ENCODE data around the gene SLC8A1. TPM values are rescaled to one million over a fixed set of nuclear protein-coding genes. Genes with fewer than 3 reads are reported as not detected.

Gene SLC8A1
- total and polyA plus RNA-seq, 2 of the 13 experiments (the other 11 are each of a cell fraction or from before 2014, with no cell fraction given) = not detected

DNA sequence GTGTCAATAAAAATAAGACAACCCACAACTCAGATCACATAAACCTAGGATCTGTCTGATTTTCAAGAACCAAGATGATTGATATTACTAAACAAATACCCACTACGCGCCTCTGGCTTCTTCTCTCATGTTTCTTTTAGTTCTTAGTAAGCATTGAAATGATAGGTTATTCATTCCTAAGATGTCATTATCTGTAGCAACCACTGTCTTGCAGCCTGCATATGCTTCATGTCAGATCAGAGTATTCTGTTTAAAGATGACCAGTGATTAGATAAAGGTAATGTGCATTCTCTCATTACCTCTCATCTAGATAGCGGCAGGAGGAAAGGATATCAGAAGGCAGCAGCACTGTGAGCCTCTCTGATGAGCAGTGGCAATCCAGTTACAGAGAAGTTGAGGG, 112.9 kb downstream of the SLC8A1 start:
- no peak for DNase-seq (ENCODE audit: low spot score)
- Histone ChIP-seq H3K9ac (ENCODE audit: insufficient read depth, low read depth, low read length) (no peak overlapping the region), H4K20me1 (ENCODE audit: insufficient read depth, low read length) (no peaks in the 10 kb centered on the region), H3K4me2 (ENCODE audit: low read depth, low read length) (no peak overlapping the region), H3K4me3 (replicated peaks in 1 of 3; ENCODE audit: insufficient read depth in 1 of 3, low read depth in 2 of 3, low read length in 3 of 3) (no peak overlapping the region), H3K36me3 (replicated peaks in 1 of 2; ENCODE audit: control insufficient read depth in 1 of 2, insufficient read depth in 2 of 2, low read length in 2 of 2) (no peaks in the 10 kb centered on the region), H2AFZ (ENCODE audit: low read length) (no peak overlapping the region), H3K79me2 (ENCODE audit: insufficient read depth, low read length) (no peaks in the 10 kb centered on the region), H3K9me3 (ENCODE audit: low read length) (no peaks in the 10 kb centered on the region), H3K27ac (ENCODE audit: extremely low read length, insufficient read depth, low read length) (no peak overlapping the region), H3K27me3 (ENCODE audit: control insufficient read depth in 1 of 2, insufficient read depth in 2 of 2, low read length in 2 of 2) (no peaks in the 10 kb centered on the region), H3K4me1 (ENCODE audit: insufficient read depth, low read length) (no peaks in the 10 kb centered on the region)
- ChIA-PET CTCF (ENCODE audit: low intra/inter-chr PET ratio, low total read pairs) (no interaction called here), POLR2A (no interaction called here)
- 20% methylated on average over 3 of the region's 3 CpGs for whole genome bisulfite sequencing (ENCODE audit: low lambda C conversion rate)
- intact Hi-C loops (cut with micrococcal nuclease; ENCODE audit: unreplicated experiment) (no loop called here), in situ Hi-C loops (cut with HindIII; ENCODE audit: extremely low pct_ligation_motif_present, low pct_unique_long_range_greater_than_20kb) (no loop called here)
- no peak for FAIRE-seq
- no TSS peak for BruUV-seq (replicated peaks)
- ATAC-seq = no peak
- TF ChIP-seq ZNF101 (CRISPR knock-in tag; IDR thresholded peaks at IDR 0.05; ENCODE audit: borderline replicate concordance, low read depth) (no peak), SNAI1 (CRISPR knock-in tag; IDR thresholded peaks at IDR 0.05; ENCODE audit: borderline replicate concordance) (no peak), MEF2D (CRISPR knock-in tag; IDR thresholded peaks at IDR 0.05) (no peak), NFYB (CRISPR knock-in tag; IDR thresholded peaks at IDR 0.05) (no peak), ZNF839 (CRISPR knock-in tag; IDR thresholded peaks at IDR 0.05; ENCODE audit: borderline replicate concordance) (no peak), ZNF850 (CRISPR knock-in tag; conservative IDR thresholded peaks at IDR 0.05) (no peak), ZNF282 (IDR thresholded peaks at IDR 0.05; ENCODE audit: partially characterized antibody) (no peak), KLF11 (CRISPR knock-in tag; IDR thresholded peaks at IDR 0.05) (no peak), THAP11 (CRISPR knock-in tag; IDR thresholded peaks at IDR 0.05) (no peak), ZNF33A (CRISPR knock-in tag; IDR thresholded peaks at IDR 0.05; ENCODE audit: borderline replicate concordance) (no peak), ZNF720 (CRISPR knock-in tag; IDR thresholded peaks at IDR 0.05) (no peak)
- TF ChIP-seq, protein P1, sequence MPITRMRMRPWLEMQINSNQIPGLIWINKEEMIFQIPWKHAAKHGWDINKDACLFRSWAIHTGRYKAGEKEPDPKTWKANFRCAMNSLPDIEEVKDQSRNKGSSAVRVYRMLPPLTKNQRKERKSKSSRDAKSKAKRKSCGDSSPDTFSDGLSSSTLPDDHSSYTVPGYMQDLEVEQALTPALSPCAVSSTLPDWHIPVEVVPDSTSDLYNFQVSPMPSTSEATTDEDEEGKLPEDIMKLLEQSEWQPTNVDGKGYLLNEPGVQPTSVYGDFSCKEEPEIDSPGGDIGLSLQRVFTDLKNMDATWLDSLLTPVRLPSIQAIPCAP (CRISPR knock-in tag; IDR thresholded peaks at IDR 0.05; ENCODE audit: low read depth) = no peak
- TF ChIP-seq, protein P2, sequence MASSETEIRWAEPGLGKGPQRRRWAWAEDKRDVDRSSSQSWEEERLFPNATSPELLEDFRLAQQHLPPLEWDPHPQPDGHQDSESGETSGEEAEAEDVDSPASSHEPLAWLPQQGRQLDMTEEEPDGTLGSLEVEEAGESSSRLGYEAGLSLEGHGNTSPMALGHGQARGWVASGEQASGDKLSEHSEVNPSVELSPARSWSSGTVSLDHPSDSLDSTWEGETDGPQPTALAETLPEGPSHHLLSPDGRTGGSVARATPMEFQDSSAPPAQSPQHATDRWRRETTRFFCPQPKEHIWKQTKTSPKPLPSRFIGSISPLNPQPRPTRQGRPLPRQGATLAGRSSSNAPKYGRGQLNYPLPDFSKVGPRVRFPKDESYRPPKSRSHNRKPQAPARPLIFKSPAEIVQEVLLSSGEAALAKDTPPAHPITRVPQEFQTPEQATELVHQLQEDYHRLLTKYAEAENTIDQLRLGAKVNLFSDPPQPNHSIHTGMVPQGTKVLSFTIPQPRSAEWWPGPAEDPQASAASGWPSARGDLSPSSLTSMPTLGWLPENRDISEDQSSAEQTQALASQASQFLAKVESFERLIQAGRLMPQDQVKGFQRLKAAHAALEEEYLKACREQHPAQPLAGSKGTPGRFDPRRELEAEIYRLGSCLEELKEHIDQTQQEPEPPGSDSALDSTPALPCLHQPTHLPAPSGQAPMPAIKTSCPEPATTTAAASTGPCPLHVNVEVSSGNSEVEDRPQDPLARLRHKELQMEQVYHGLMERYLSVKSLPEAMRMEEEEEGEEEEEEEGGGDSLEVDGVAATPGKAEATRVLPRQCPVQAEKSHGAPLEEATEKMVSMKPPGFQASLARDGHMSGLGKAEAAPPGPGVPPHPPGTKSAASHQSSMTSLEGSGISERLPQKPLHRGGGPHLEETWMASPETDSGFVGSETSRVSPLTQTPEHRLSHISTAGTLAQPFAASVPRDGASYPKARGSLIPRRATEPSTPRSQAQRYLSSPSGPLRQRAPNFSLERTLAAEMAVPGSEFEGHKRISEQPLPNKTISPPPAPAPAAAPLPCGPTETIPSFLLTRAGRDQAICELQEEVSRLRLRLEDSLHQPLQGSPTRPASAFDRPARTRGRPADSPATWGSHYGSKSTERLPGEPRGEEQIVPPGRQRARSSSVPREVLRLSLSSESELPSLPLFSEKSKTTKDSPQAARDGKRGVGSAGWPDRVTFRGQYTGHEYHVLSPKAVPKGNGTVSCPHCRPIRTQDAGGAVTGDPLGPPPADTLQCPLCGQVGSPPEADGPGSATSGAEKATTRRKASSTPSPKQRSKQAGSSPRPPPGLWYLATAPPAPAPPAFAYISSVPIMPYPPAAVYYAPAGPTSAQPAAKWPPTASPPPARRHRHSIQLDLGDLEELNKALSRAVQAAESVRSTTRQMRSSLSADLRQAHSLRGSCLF (CRISPR knock-in tag; IDR thresholded peaks at IDR 0.05; ENCODE audit: borderline replicate concordance) = no peak
- TF ChIP-seq, protein P3, sequence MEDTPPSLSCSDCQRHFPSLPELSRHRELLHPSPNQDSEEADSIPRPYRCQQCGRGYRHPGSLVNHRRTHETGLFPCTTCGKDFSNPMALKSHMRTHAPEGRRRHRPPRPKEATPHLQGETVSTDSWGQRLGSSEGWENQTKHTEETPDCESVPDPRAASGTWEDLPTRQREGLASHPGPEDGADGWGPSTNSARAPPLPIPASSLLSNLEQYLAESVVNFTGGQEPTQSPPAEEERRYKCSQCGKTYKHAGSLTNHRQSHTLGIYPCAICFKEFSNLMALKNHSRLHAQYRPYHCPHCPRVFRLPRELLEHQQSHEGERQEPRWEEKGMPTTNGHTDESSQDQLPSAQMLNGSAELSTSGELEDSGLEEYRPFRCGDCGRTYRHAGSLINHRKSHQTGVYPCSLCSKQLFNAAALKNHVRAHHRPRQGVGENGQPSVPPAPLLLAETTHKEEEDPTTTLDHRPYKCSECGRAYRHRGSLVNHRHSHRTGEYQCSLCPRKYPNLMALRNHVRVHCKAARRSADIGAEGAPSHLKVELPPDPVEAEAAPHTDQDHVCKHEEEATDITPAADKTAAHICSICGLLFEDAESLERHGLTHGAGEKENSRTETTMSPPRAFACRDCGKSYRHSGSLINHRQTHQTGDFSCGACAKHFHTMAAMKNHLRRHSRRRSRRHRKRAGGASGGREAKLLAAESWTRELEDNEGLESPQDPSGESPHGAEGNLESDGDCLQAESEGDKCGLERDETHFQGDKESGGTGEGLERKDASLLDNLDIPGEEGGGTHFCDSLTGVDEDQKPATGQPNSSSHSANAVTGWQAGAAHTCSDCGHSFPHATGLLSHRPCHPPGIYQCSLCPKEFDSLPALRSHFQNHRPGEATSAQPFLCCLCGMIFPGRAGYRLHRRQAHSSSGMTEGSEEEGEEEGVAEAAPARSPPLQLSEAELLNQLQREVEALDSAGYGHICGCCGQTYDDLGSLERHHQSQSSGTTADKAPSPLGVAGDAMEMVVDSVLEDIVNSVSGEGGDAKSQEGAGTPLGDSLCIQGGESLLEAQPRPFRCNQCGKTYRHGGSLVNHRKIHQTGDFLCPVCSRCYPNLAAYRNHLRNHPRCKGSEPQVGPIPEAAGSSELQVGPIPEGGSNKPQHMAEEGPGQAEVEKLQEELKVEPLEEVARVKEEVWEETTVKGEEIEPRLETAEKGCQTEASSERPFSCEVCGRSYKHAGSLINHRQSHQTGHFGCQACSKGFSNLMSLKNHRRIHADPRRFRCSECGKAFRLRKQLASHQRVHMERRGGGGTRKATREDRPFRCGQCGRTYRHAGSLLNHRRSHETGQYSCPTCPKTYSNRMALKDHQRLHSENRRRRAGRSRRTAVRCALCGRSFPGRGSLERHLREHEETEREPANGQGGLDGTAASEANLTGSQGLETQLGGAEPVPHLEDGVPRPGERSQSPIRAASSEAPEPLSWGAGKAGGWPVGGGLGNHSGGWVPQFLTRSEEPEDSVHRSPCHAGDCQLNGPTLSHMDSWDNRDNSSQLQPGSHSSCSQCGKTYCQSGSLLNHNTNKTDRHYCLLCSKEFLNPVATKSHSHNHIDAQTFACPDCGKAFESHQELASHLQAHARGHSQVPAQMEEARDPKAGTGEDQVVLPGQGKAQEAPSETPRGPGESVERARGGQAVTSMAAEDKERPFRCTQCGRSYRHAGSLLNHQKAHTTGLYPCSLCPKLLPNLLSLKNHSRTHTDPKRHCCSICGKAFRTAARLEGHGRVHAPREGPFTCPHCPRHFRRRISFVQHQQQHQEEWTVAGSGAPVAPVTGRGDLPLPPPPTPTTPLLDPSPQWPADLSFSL (CRISPR knock-in tag; IDR thresholded peaks at IDR 0.05) = no peak
